Activated CD4-positive, alpha-beta T cell treated with anti-CD3 and anti-CD28 coated beads, Interleukin-10, Interleukin-2, amounts not matched to agents 100 ng/mL and 50 ng/mL, durations not matched to agents 16 hours and 8 hours (primary cell): ENCODE data around the gene AUH.

ENCODE experiments used
- DNase-seq: peaks from one replicate; pipeline ENCODE4 v3.0.0-alpha.2; 2020

AUH gene

DNA sequence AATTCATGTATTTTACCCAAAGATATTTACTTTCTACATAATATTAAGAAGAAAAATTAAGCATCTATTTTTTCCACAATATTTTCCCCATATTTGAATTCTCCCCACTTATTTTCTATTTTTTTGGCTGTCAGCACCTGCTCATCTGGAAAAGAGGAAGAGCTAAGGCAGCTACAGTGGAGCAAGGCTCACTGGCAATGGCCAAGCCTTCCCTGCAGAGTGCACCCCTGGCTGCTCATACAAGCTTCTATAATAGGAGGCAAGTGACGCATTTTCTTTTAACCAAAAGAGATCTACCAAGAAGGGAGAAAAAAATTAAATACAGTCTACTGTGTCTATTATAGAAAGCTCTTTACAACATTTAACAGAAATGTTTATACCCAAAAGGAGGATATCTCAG is 72.5 kb downstream of the AUH start:
- no peak for DNase-seq

GRCh38 chr9:91285729-91286353 is 75.9 kb downstream of the AUH start:
- peak; percentile 45 for DNase-seq

DNA sequence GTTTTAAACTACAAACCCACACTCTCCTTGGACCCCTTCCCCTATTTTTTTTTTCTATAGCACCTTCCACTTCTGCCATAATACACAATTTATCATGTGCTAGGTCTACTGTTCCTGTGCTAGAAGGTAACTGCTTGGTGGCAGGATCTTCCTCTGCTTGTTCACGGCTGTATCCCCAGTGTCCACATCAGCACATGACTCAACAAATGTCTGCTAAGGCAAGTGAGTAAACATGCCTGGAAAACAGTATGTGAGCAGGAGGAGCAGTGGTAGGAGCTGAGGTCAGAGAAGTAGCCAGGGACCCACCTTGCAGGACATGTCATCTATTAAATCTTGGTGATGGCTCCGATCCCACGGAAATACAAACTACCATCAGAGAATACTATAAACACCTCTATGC is 79.4 kb downstream of the AUH start:
- DNase-seq: no peak

GRCh38 chr9:91279296-91280204 is 82.2 kb downstream of the AUH start:
- no peak for DNase-seq

- no peak for DNase-seq
These were observed 85.2 kb downstream of the AUH start for GRCh38 chr9:91276513-91276912.

GRCh38 chr9:91275655-91276054 is 86.1 kb downstream of the AUH start:
- no peak for DNase-seq

- DNase-seq: no peak
These were observed 86.7 kb downstream of the AUH start for GRCh38 chr9:91274949-91275492.

GRCh38 chr9:91273853-91274552 is 87.7 kb downstream of the AUH start:
- peak; percentile 61 for DNase-seq

DNA sequence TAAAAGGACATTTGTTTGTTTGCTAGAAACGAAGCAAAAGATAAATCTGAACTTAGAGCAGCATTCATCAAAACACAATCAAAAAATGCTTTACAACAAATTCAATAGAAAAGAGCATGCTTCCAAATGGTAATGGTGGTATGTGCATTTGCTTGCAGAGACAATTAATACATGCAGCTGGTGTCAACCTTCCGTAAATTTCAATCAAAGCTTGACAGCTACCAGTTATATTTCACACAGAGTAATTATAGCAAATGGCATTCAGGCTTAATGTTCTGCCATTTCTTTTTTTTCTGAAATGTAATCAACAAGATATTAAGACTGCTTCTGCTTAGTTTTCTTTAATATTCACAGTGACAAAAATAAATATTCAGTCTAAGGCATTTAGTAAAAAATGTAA is 90.6 kb downstream of the AUH start:
- no peak for DNase-seq

DNA sequence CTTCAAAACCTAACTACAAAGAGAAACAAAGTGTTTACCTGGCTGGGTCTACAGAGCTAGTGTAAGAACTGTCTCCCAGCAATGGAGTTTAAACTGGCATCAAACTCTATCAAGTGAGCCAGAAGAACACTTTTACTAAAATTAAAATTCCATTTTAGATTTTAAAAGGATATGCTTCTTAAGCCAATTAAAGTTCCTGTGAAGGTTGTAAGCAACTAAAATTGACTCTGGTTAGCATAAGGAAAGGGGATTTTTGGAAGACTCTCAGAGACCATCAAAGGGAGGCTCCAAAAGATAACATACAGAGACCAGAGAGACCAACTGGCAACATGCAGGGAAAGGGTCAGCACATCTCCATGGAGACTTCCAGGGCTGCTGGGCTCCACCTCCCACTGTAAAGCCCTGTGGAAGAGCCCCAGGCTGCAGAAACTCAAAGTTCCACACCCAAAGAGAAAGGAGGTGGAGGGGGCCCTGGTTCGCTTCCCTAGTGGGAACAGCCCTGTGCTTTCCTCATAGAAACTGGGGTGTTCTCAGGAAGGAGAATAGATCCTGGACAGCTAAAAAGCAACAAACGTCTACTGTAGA is 91.7 kb downstream of the AUH start:
- no peak for DNase-seq

DNA sequence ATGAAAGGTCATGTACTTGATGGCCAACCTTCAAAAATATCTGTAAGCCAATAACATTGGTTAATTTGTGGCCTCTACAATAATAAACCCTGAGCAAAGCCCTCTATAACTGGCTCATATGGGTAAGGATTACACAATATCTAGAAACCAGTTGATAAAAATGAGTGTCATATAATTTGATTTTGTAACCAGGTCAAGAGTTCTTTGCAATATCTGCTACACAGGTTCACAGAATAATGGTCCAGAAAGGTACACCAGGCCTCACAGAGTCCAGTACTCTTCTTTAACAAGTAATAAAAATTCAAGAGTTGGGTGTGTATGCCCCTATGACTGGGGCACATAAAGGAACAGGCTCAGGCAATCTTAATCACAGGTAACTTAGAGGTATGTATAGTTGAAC is 95.3 kb downstream of the AUH start:
- no peak for DNase-seq

GRCh38 chr9:91265514-91265913 is 96.2 kb downstream of the AUH start:
- DNase-seq: no peak

DNA sequence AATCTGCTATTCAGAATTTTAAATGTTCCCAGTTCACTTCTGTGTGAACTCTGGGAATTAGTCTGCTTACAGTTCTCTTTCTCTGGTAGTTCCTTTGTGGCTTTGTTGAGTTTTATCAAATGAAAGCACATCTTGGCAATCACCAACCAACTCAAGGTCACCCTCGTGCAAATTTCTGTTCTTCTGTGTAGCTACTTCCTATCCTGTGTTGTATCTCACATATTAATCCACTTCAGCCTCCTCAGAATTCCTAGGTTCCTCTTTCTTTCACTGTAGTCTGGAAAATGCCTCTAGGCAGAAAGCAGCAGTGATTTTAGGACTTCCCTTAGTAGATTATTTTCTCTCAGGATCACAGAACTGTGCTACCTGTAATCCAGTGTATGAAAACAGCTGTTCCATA is 100.3 kb downstream of the AUH start:
- no peak for DNase-seq

GRCh38 chr9:91259162-91259561 is 102.6 kb downstream of the AUH start:
- no peak for DNase-seq

DNA sequence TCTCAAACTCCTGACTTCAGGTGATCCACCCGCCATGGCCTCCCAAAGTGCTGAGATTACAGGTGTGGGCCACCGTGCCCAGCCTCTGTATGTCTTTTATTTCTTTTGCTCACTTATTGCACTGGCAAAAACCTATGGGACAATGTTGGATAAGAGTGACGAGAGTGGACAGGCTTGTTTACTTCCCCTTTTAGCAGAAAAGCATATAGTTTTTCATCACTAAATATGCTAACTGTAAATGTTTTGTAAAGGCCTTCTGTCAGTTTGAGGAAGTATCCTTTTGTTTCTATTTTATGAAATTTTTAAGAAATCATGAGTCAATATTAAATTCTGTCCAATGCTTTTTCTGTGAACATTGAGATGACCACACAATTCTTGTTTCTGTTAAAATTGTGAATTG is 103.3 kb downstream of the AUH start:
- DNase-seq: no peak

GRCh38 chr9:91256235-91256634 is 105.5 kb downstream of the AUH start:
- DNase-seq: no peak

GRCh38 chr9:91255327-91255726 is 106.4 kb downstream of the AUH start:
- no peak for DNase-seq

DNA sequence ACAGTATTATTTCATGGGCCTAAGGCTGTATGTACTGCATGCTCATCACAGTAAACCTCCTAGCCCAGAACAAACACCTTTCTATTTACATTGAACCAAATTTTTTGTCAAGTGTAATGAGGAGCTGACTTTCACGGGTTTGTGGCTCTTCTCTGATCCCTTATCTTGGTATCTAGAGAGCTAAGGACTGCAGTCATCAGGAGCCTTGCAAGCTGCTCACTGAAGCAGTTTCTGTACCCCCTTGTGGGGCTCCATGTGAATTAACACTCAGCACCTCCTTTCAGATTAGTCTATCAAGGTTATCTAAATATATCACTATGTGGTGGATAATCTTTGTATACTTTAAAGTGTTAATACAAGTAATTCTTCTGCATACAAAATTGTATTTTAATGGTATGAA is 108.2 kb downstream of the AUH start:
- peak; percentile 64 for DNase-seq

- no peak for DNase-seq
These were observed 113.0 kb downstream of the AUH start for GRCh38 chr9:91248707-91249106.

- no peak for DNase-seq
These were observed 114.4 kb downstream of the AUH start for GRCh38 chr9:91247278-91247677.

- DNase-seq: no peak
These were observed 114.9 kb downstream of the AUH start for GRCh38 chr9:91246846-91247245.

GRCh38 chr9:91245431-91246313 is 116.0 kb downstream of the AUH start:
- peak; percentile 68 for DNase-seq
